Thyroid gland (tissue), 4 donors: ENCODE measurements around the gene UPK3A. TPM values are rescaled to one million over a fixed set of nuclear protein-coding genes. Genes with fewer than 3 reads are reported as not detected.

Source experiments
- DNase-seq, 2 donors: peaks; one replicate each; pipeline ENCODE4 v3.0.0-alpha.2; 2019
- H3K27ac ChIP-seq, 3 donors: fragments of 200-600 bp; sonication (generic); 1 replicate in 2 of 3; 2 replicates in 1 of 3; pipeline ENCODE4 v1.5.1; 2016 to 2019; ENCODE audit warnings: mild to moderate bottlenecking in 1 of 3, moderate library complexity in 1 of 3
- H3K27me3 ChIP-seq: fragments of 200-600 bp; sonication (generic); one replicate; pipeline ENCODE4 v1.5.1; 2019
- H3K36me3 ChIP-seq, 2 donors: fragments of 200-600 bp; sonication (generic); one replicate each; pipeline ENCODE4 v1.5.1; 2016 to 2019
- H3K4me1 ChIP-seq, 2 donors: fragments of 200-600 bp; sonication (generic); one replicate each; pipeline ENCODE4 v1.5.1; 2017 to 2019
- H3K4me3 ChIP-seq, 3 donors: fragments of 200-600 bp; sonication (generic); replicated peaks in 1 of 3; 1 replicate in 2 of 3; 2 replicates in 1 of 3; pipeline ENCODE4 v1.5.1; 2016; ENCODE audit warnings: mild to moderate bottlenecking in 1 of 3
- H3K9me3 ChIP-seq: fragments of 200-600 bp; sonication (generic); one replicate; pipeline ENCODE4 v1.5.1; 2017
- CTCF ChIP-seq, 6 experiments: fragments of 200-600 bp in 3 of 6; fragments of 450-650 bp in 3 of 6; sonication (generic) in 3 of 6; IDR thresholded peaks; one replicate each; pipeline ENCODE4 v1.5.1; 2016 to 2019; ENCODE audit warnings: antibody characterized with exemption in 6 of 6, mild to moderate bottlenecking in 2 of 6, inconsistent platforms in 1 of 6, moderate library complexity in 1 of 6
- POLR2A ChIP-seq, 2 donors: fragments of 450-650 bp; IDR thresholded peaks; one replicate each; pipeline ENCODE4 v1.6.1; 2017; ENCODE audit warnings: antibody characterized with exemption in 2 of 2, mild to moderate bottlenecking in 2 of 2, moderate library complexity in 1 of 2
- WGBS, 2 donors: methylation state at CpG; one replicate each; pipeline ENCODE4 v1.1.5; 2017; 5-methylcytosine and 5-hydroxymethylcytosine counted together
- intact Hi-C: fragments of 100-400 bp; cut with DNase I; formaldehyde crosslinking; loops from one replicate; pipeline ENCODE4 v1.15.1; 2023
- total RNA-seq, 4 donors: library from RNA; depleted of rRNA; stranded (reverse); fragments of >200 nt; gene quantifications; one replicate each; pipeline ENCODE4 v1.2.3, GENCODE V29; 2016

Gene UPK3A
- total RNA-seq, 4 donors from 2014 or later = 2.1 to 3.9 (median 2.6) TPM; not detected in 1

DNA sequence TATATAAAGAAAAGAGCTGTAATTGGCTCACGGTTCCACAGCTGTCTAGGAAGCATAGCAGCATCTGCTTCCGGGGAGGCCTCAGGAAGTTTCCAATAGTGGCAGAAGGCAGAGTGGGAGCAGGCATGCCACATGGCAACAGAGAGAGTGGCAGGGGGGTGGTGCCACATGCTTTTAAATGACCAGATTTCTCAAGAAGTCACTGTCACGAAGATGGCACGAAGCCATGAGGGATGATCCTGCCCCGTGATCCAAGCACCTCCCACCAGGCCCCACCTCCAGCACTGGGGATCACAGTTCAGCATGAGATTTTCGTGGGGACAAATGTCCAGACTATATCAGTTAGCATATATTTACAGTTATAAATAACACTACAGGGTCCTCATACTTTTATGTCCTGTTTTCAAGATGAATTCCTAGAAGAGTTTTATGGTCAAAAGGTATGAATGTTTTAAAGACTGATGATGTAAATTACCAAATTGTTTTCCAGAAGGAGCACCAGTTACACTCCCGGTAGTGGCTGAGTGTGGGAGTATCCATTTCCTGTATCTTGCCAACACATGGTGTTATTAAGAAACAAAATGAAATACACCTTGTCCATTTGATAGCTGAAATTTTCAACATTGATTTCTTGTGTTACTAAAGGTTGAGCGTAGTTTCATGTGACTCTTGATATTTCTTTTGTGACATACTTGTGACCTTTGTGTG is 44.2 kb downstream of the UPK3A start:
- intact Hi-C loops = loop anchor here (10.0 kb wide), 1 partner anchor 106 kb away; no protein-coding TSS in a partner anchor
- Histone ChIP-seq H3K4me1 (no peaks in the 10 kb centered on the region), H3K36me3 (peaks cover 16 to 21% of the 10 kb centered on the region in 2 donors), H3K4me3 (no peak overlapping the region), H3K9me3 (no peaks in the 10 kb centered on the region), H3K27ac (no peak overlapping the region), H3K27me3 (no peaks in the 10 kb centered on the region)
- TF ChIP-seq CTCF (IDR thresholded peaks at IDR 0.05) (no peak), POLR2A (IDR thresholded peaks at IDR 0.05) (no peak)
- DNase-seq = no peak
- 76 to 78% methylated on average over 8 of the region's 8 CpGs for WGBS, 2 donors

DNA sequence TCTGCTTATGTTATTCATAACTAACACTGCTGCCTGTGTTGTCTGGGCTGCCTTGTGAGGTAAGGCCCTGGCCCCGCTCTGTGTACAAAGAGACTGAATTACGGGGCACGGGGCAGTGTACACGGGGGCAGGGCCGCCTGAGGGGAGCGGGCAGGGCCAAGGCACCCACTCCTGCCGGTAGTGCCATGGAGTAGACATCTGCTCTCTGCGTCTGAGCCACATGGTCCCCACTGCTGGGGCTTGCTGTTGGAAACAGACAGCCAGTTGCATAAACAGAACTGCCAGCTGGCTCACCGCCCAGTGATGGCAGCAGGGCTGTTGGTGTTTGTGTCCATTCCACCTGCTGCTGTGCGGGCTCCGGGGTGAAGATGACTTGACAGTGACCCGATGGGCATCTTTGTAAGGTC is 44.8 kb downstream of the UPK3A start:
- TF ChIP-seq POLR2A (IDR thresholded peaks at IDR 0.05) (no peak), CTCF (IDR thresholded peaks at IDR 0.05) (no peak)
- Histone ChIP-seq H3K27me3 (no peaks in the 10 kb centered on the region), H3K36me3 (peaks cover 12 to 17% of the 10 kb centered on the region in 2 donors), H3K9me3 (no peaks in the 10 kb centered on the region), H3K4me1 (no peaks in the 10 kb centered on the region), H3K4me3 (no peak overlapping the region), H3K27ac (no peak overlapping the region)
- intact Hi-C loops = loop anchor here (10.0 kb wide), 1 partner anchor 105 kb away; no protein-coding TSS in a partner anchor
- 89 to 90% methylated on average over 9 to 12 of the region's 12 CpGs for WGBS, 2 donors
- no peak for DNase-seq

- Histone ChIP-seq H3K4me3 (no peak overlapping the region), H3K27ac (no peak overlapping the region), H3K9me3 (no peaks in the 10 kb centered on the region), H3K27me3 (no peaks in the 10 kb centered on the region), H3K36me3 (peaks cover 17 to 21% of the 10 kb centered on the region in 2 donors), H3K4me1 (no peaks in the 10 kb centered on the region)
- no peak for DNase-seq
- WGBS, 2 donors = 95% methylated on average over 13 to 19 of the region's 19 CpGs
- intact Hi-C loops = no loop called here
- TF ChIP-seq POLR2A (IDR thresholded peaks at IDR 0.05) (no peak), CTCF (IDR thresholded peaks at IDR 0.05) (no peak)
These were observed 45.8 kb downstream of the UPK3A start for GRCh38 chr22:45330548-45330947.

- no peak overlapping the region for H3K4me3 ChIP-seq
- no peak overlapping the region for H3K27ac ChIP-seq
- intact Hi-C loops = no loop called here
- no peaks in the 10 kb centered on the region for H3K9me3 ChIP-seq
- H3K4me1 ChIP-seq = peaks cover 0 to 2% of the 10 kb centered on the region in 2 donors
- TF ChIP-seq CTCF (IDR thresholded peaks at IDR 0.05) (no peak), POLR2A (IDR thresholded peaks at IDR 0.05) (no peak)
- no peak for DNase-seq
- H3K36me3 ChIP-seq = peaks cover 17 to 24% of the 10 kb centered on the region in 2 donors
- WGBS, 2 donors = 89 to 97% methylated on average over 9 of the region's 9 CpGs
- no peaks in the 10 kb centered on the region for H3K27me3 ChIP-seq
These were observed 46.7 kb downstream of the UPK3A start for GRCh38 chr22:45331486-45331885.

- TF ChIP-seq POLR2A (IDR thresholded peaks at IDR 0.05) = no peak
- TF ChIP-seq CTCF (IDR thresholded peaks at IDR 0.05) = no peak
- DNase-seq = no peak
- no peak overlapping the region for H3K27ac ChIP-seq
- H3K9me3 ChIP-seq = no peaks in the 10 kb centered on the region
- intact Hi-C loops = no loop called here
- H3K4me3 ChIP-seq = no peak overlapping the region
- peaks cover 0 to 7% of the 10 kb centered on the region in 2 donors for H3K4me1 ChIP-seq
- peaks cover 16 to 25% of the 10 kb centered on the region in 2 donors for H3K36me3 ChIP-seq
- 93 to 96% methylated on average over 7 of the region's 7 CpGs for WGBS, 2 donors
- H3K27me3 ChIP-seq = no peaks in the 10 kb centered on the region
These were observed 47.3 kb downstream of the UPK3A start for GRCh38 chr22:45332001-45332400.
